Colonic mucosa (tissue), 4 donors: ENCODE results near the gene GLT8D1. TPM values are rescaled to one million over a fixed set of nuclear protein-coding genes. Genes with fewer than 3 reads are reported as not detected.

Experiments
- DNase-seq: peaks from one replicate; pipeline ENCODE4 v3.0.0-alpha.2; 2020
- H3K27ac ChIP-seq: fragments of 200-600 bp; one replicate; pipeline ENCODE4 v1.8.0; 2021
- H3K27me3 ChIP-seq: fragments of 200-600 bp; one replicate; pipeline ENCODE4 v1.8.0; 2021
- H3K36me3 ChIP-seq: fragments of 200-600 bp; one replicate; pipeline ENCODE4 v1.8.0; 2021
- H3K4me1 ChIP-seq: fragments of 200-600 bp; one replicate; pipeline ENCODE4 v1.8.0; 2021; ENCODE audit warnings: mild to moderate bottlenecking
- H3K4me3 ChIP-seq: fragments of 200-600 bp; one replicate; pipeline ENCODE4 v1.8.0; 2021
- H3K9ac ChIP-seq, 2 donors: one replicate each; pipeline ENCODE4 v1.7.0; 2013; ENCODE audit warnings: control low read depth in 2 of 2, low read depth in 2 of 2, low read length in 2 of 2
- H3K9me3 ChIP-seq: fragments of 200-600 bp; one replicate; pipeline ENCODE4 v1.8.0; 2021
- CTCF ChIP-seq: fragments of 200-600 bp; IDR thresholded peaks from one replicate; pipeline ENCODE4 v1.8.0; 2022; ENCODE audit warnings: antibody characterized with exemption, mild to moderate bottlenecking
- intact Hi-C: fragments of 100-400 bp; cut with DNase I; formaldehyde crosslinking; loops from one replicate; pipeline ENCODE4 v1.14.1; 2022
- total RNA-seq, 2 donors: library from RNA; stranded (reverse); fragmentation: NEBNext Ultra II Directional in 1 of 2; extraction: Animal tissue kit (Norgen Biotek cat#: 25700) in 1 of 2; gene quantifications; one replicate each; pipeline ENCODE4 v1.2.1, GENCODE V29; 2021
- donor health status: healthy.
- donor health status: DM: no; HTN: no; CAD: no.
- donor health status: DM: no; HTN: no; CAD: no.

The GLT8D1 gene
- total RNA-seq, 2 donors from 2014 or later, result 29.0 to 36.2 TPM

DNA sequence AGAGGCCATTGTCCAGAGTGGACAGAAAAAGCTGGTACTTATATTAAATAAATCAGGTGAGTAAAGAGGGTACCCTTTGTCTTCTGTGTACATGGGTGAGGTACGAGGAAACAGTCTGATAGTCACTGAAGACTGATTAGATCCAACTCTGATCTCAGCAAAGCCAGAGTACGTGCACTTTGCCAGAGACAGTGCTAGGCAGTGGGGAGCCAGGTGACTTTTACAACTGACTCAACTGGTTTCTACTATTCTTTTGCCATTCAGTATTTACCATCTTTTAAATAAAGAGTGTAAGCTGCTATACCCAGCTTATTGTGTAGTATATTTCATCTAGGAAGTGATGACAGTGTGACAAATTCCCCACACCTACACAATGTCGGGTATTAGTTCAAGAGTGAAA lies 16.4 kb downstream of the GLT8D1 start:
- H3K36me3 ChIP-seq, result peaks cover 37% of the 10 kb centered on the region
- no peaks in the 10 kb centered on the region for H3K9me3 ChIP-seq
- H3K27me3 ChIP-seq, result no peaks in the 10 kb centered on the region
- intact Hi-C loops, result no loop called here
- no peak overlapping the region for H3K27ac ChIP-seq
- no peak for TF ChIP-seq CTCF
- no peak overlapping the region for H3K4me3 ChIP-seq
- H3K9ac ChIP-seq, result no peak overlapping the region
- H3K4me1 ChIP-seq, result peaks cover 4% of the 10 kb centered on the region
- no peak for DNase-seq

DNA sequence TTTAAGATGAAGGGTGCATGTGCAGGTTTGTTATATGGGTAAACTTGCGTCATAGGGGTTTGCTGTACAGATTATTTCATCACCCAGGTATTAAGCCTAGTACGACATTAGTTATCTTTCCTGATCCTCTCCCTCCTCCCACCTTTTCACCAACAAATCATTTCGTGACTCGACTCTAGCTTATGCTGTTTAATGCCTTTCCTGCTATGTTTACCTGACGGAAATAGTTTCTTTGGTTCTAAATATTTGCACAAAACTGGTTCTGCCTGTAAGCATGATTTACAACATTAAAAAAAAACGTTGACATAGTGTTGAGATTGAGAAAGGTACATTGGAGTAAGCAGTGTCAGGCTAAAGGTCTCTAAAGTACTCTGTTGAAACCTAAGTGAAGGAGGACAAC lies 17.3 kb downstream of the GLT8D1 start:
- Histone ChIP-seq H3K27me3 (no peaks in the 10 kb centered on the region), H3K4me3 (no peak overlapping the region), H3K4me1 (peaks cover 4% of the 10 kb centered on the region), H3K9ac (no peak overlapping the region), H3K27ac (no peak overlapping the region), H3K9me3 (no peaks in the 10 kb centered on the region), H3K36me3 (peaks cover 30% of the 10 kb centered on the region)
- TF ChIP-seq CTCF, result no peak
- intact Hi-C loops, result no loop called here
- no peak for DNase-seq

- Histone ChIP-seq H3K27me3 (no peaks in the 10 kb centered on the region), H3K4me3 (peak within 1 kb of the TSS; percentile 70), H3K9ac (peak within 1 kb of the TSS; percentile 84 to 96), H3K4me1 (peaks cover 4% of the 10 kb centered on the region), H3K27ac (peak within 1 kb of the TSS; percentile 87), H3K9me3 (no peaks in the 10 kb centered on the region), H3K36me3 (peaks cover 19% of the 10 kb centered on the region)
- intact Hi-C loops, result no loop called here
- no peak for TF ChIP-seq CTCF
- DNase-seq, result peak; percentile 91
These were observed 19.6 kb downstream of the GLT8D1 start, which contains the start of the genes GNL3 and PBRM1 for GRCh38 chr3:52685709-52686691. TSS of gene GNL3 (plus strand) at chr3:52686032. CDS start at chr3:52686093, 61 bp downstream. TSS of gene PBRM1 (minus strand) at chr3:52685913.

- Histone ChIP-seq H3K27ac (peak overlapping the region; percentile 87), H3K4me1 (peaks cover 7% of the 10 kb centered on the region), H3K9ac (peak overlapping the region; percentile 84), H3K9me3 (no peaks in the 10 kb centered on the region), H3K36me3 (peaks cover 13% of the 10 kb centered on the region), H3K4me3 (peak overlapping the region; percentile 57), H3K27me3 (no peaks in the 10 kb centered on the region)
- intact Hi-C loops, result no loop called here
- TF ChIP-seq CTCF, result no peak
- DNase-seq, result peak; percentile 84
These were observed 20.3 kb downstream of the GLT8D1 start for GRCh38 chr3:52685285-52685708.

DNA sequence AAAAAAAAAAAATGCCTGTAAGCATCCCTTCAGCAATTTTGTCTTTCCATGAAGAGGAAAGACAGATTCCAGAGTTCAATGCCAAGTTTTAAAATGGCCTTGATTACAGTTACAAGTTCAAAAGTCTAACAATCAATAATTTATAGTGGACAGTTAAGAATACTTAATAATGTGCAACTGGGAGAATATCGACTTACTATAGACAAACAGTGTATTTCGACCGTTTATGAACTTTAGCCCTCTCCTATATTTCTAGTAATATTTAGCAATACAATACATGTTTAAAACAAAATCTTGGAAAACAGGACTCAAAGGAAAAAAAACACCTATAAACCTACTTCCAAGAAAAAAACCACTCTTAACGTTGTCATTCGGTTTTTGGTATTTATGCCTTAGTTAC lies 21.4 kb downstream of the GLT8D1 start:
- Histone ChIP-seq H3K36me3 (peaks cover 4% of the 10 kb centered on the region), H3K9me3 (no peaks in the 10 kb centered on the region), H3K27me3 (no peaks in the 10 kb centered on the region), H3K4me1 (peaks cover 7% of the 10 kb centered on the region), H3K4me3 (peak overlapping the region; percentile 57), H3K27ac (no peak overlapping the region), H3K9ac (peak overlapping the region; percentile 1 to 84)
- intact Hi-C loops, result no loop called here
- TF ChIP-seq CTCF, result no peak
- DNase-seq, result no peak
